Upper lobe of left lung (tissue), 4 donors: ENCODE measurements around the gene RASA3.

Experiments
- CTCF ChIP-seq, 6 experiments: fragments of 450-650 bp in 4 of 6; fragments of 200-600 bp in 2 of 6; sonication (generic) in 2 of 6; IDR thresholded peaks; one replicate each; pipeline ENCODE4 v1.5.1; 2016 to 2019; ENCODE audit warnings: antibody characterized with exemption in 6 of 6
- EP300 ChIP-seq, 4 donors: sonication (generic); formaldehyde crosslinking; IDR thresholded peaks; one replicate each; pipeline ENCODE4 v1.5.1; 2017; ENCODE audit warnings: antibody characterized with exemption in 4 of 4, control low read depth in 2 of 4
- POLR2AphosphoS5 ChIP-seq, 2 donors: sonication (generic); formaldehyde crosslinking; IDR thresholded peaks; one replicate each; pipeline ENCODE4 v1.5.1; 2017; ENCODE audit warnings: antibody characterized with exemption in 2 of 2

- no peak for TF ChIP-seq CTCF (IDR thresholded peaks at IDR 0.05)
- no peak for TF ChIP-seq POLR2AphosphoS5 (IDR thresholded peaks at IDR 0.05)
- TF ChIP-seq EP300 (IDR thresholded peaks at IDR 0.05): no peak
These were observed 8.5 kb downstream of the RASA3 start for GRCh38 chr13:114123876-114124275.
